ENCODE results near the gene ACSL5.

The ACSL5 gene

DNA sequence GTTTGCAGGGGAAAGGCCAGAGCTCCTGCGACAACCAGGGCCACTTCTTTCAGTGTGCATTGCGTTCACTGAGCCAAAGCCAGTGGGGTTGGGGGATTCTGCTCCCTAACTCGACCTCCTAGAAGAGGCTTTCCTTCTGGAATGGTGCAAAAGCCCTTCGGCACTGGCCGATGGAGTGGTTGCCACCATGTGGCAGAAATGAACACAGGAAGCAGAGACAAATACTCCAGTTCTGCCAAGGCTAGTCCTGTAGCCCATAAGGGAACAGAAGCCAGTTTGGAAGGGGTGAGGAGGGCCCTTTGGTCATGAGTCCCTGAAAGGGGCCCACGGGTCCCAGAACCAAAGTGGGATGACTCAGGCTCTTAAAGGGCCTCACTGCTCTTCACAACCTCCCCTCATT is 29.7 kb upstream of the ACSL5 start:
- H3K4me3 ChIP-seq (ENCODE audit: low read depth, low read length) = no peak overlapping the region
- DNase-seq (ENCODE audit: low read depth) = no peak
- TF ChIP-seq CTCF (IDR thresholded peaks at IDR 0.05; ENCODE audit: low read depth, low read length, missing control alignments) = no peak

DNA sequence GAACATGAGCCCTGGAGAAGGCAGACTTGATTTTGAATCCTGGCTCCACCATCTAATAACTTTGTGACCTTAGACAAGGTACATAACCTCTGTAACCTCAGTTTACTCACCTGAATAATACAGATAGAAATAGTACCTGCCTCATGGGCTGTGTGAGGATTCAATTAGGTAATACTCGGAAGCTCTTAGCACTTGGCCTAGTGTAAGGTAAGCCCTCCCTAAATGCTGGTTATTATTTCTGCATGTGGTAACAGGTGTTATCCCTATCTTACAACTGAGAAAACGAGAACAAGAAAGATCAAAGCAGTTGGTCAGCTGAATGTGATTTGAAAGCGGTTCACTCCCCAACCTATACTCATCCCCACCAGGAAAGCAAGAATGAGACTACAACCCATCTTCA is 28.7 kb upstream of the ACSL5 start:
- no peak for DNase-seq (ENCODE audit: low read depth)
- no peak for TF ChIP-seq CTCF (IDR thresholded peaks at IDR 0.05; ENCODE audit: low read depth, low read length, missing control alignments)
- no peak overlapping the region for H3K4me3 ChIP-seq (ENCODE audit: low read depth, low read length)

DNA sequence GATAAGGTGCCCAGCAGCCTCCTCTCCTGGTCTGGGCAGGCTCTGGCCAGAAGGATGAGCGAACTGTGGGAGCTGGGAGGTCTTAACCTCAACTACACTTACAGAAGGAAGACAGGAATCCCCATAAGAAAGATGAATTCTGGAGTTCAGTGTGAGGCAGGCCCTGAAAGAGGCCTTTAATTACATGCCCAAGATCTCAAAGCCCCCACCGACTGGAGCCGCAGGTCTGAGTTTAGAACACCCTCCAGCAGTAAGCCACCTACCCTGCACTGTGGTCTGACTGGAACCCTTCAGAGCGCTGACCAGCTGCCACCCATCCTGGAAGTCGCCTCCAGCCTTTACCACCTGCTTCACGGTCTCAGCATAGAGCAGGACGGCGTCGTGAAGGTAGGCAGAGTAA is 28.2 kb upstream of the ACSL5 start:
- no peak for TF ChIP-seq CTCF (IDR thresholded peaks at IDR 0.05; ENCODE audit: low read depth, low read length, missing control alignments)
- no peak overlapping the region for H3K4me3 ChIP-seq (ENCODE audit: low read depth, low read length)
- DNase-seq (ENCODE audit: low read depth) = no peak

DNA sequence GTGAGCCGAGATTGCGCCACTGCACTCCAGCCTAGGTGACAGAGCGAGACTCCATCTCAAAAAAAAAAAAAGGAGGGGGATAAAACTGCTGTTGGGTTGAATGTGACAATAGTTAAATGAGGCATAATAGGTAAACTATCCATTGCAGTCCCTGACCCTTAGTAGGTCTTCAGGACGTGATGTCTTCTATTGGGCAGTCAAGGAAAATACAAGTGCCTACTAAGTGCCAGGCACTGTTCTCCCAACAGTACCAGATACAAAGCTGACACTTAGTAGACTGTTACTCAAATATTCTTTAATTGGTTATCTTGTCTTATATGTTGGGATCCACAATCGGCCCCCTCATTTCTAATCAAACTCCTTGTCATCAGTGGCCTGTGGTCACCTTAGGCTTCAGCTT is 27.1 kb upstream of the ACSL5 start:
- TF ChIP-seq CTCF (IDR thresholded peaks at IDR 0.05; ENCODE audit: low read depth, low read length, missing control alignments) = no peak
- DNase-seq (ENCODE audit: low read depth) = no peak
- no peak overlapping the region for H3K4me3 ChIP-seq (ENCODE audit: low read depth, low read length)

DNA sequence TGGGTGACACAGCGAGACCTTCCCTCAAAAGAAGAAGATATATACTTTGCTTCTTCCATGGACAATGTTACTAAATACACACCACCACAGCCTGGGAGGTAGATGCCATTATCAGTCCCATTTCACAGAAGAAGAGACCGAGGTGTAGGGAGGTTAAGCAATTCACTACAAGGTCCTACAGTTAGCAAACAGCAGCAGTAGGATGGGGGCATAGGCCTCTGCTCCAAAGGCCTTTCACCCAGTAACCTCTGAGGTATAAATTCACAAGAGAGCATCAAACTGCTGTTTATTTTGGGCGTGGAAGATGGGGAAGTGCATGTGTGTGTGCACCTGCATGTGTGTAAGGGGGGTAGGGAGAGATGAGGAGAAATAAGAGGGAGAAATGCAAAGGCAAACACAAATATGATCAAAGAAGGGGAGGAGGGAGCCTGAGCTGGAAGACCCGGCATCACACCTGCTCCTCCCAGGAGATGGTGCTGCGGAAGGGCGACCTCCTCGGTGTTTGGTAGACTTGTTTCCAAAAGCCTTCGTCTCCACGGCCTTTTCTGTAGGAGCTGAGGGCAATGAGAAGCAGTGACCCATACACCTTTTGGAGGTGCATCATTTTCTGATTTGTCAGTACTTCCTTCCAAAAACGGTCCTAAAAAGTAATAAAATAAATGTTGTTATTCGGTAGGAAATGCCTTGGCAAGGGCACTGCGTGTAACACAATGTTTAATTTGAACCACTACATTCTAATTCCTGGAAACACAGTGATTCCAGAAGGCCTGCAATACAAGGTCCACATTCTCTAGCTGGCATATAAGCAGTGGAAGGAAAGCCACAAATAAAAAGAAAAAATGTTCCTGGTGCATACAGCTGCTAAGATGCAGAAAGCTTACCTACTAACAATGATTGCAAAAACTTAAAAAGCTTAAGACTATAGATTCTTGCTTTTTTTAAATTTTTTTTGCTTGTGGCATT is 25.9 kb upstream of the ACSL5 start:
- TF ChIP-seq CTCF (IDR thresholded peaks at IDR 0.05; ENCODE audit: low read depth, low read length, missing control alignments) = no peak
- no peak overlapping the region for H3K4me3 ChIP-seq (ENCODE audit: low read depth, low read length)
- DNase-seq (ENCODE audit: low read depth) = no peak

DNA sequence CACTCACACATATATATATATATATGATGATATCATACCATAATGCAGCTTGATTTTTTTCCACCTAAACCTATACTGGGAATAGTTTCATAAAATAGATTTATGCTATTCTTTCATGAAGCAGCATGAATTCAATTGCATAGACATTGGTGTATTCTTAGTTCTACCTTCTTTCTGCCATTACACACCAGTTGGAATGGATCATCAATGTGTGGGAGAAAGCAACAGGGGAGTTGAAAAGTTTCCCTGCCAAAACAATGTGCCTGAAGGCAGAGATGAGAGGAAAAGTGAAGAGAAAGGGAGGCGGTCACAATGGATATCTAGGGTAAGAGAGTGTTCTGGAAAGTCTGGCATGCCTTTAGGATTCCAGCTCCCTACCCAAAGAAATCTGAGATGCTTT is 25.2 kb upstream of the ACSL5 start:
- no peak for DNase-seq (ENCODE audit: low read depth)
- no peak for TF ChIP-seq CTCF (IDR thresholded peaks at IDR 0.05; ENCODE audit: low read depth, low read length, missing control alignments)

More for the DNA sequence above, 25.2 kb upstream of the ACSL5 start:
- no peak overlapping the region for H3K4me3 ChIP-seq (ENCODE audit: low read depth, low read length)
